Mesendoderm (in vitro differentiated cells): ENCODE results near the gene TFG.
A peak's percentile ranks its signal among the peaks of the same experiment; 100 is the strongest.

Source experiments
- DNase-seq: peaks from one replicate; pipeline ENCODE4 v3.0.0; 2013
- H2AK5ac ChIP-seq: 2 replicates; pipeline ENCODE4 v1.6.1; 2013; ENCODE audit warnings: low read length, inconsistent platforms
- H2BK120ac ChIP-seq: 2 replicates; pipeline ENCODE4 v1.6.1; 2013; ENCODE audit warnings: low read depth, mild to moderate bottlenecking, low read length, moderate library complexity, mixed read lengths
- H2BK15ac ChIP-seq: replicated peaks from 2 replicates; pipeline ENCODE4 v1.6.1; 2013; ENCODE audit warnings: low read depth, mild to moderate bottlenecking, moderate library complexity
- H2BK5ac ChIP-seq: 2 replicates; pipeline ENCODE4 v1.6.1; 2013; ENCODE audit warnings: low read length, inconsistent platforms
- H3K18ac ChIP-seq: 2 replicates; pipeline ENCODE4 v1.6.1; 2013; ENCODE audit warnings: mild to moderate bottlenecking, low read length, mixed read lengths
- H3K23ac ChIP-seq: one replicate; pipeline ENCODE4 v1.6.1; 2013; ENCODE audit warnings: low read length
- H3K27ac ChIP-seq: 2 replicates; pipeline ENCODE4 v1.5.1; 2013; ENCODE audit warnings: low read depth, mild to moderate bottlenecking, inconsistent platforms, low read length, moderate library complexity
- H3K27me3 ChIP-seq: 2 replicates; pipeline ENCODE4 v1.6.1; 2013; ENCODE audit warnings: low read length, control low read depth, mild to moderate bottlenecking, inconsistent platforms; ENCODE audit not compliant: insufficient read depth, poor library complexity
- H3K36me3 ChIP-seq: 2 replicates; pipeline ENCODE4 v1.6.1; 2013; ENCODE audit warnings: low read length, inconsistent platforms; ENCODE audit not compliant: control insufficient read depth, insufficient read depth
- H3K4ac ChIP-seq: one replicate; pipeline ENCODE4 v1.6.1; 2013; ENCODE audit warnings: low read depth, mild to moderate bottlenecking, low read length, moderate library complexity
- H3K4me1 ChIP-seq: 2 replicates; pipeline ENCODE4 v1.6.1; 2013; ENCODE audit warnings: low read depth, low read length, inconsistent platforms; ENCODE audit not compliant: control insufficient read depth
- H3K4me2 ChIP-seq: 2 replicates; pipeline ENCODE4 v1.6.1; 2013; ENCODE audit warnings: low read length
- H3K4me3 ChIP-seq: 2 replicates; pipeline ENCODE4 v1.5.1; 2013; ENCODE audit warnings: mild to moderate bottlenecking, low read length
- H3K56ac ChIP-seq: one replicate; pipeline ENCODE4 v1.6.1; 2013; ENCODE audit warnings: low read length
- H3K79me1 ChIP-seq: 2 replicates; pipeline ENCODE4 v1.6.1; 2013; ENCODE audit warnings: low read length, inconsistent platforms
- H3K79me2 ChIP-seq: 2 replicates; pipeline ENCODE4 v1.6.1; 2013; ENCODE audit warnings: mild to moderate bottlenecking, low read length; ENCODE audit not compliant: control insufficient read depth, insufficient read depth
- H3K9ac ChIP-seq: 2 replicates; pipeline ENCODE4 v1.6.1; 2013; ENCODE audit warnings: low read length, inconsistent platforms
- H4K5ac ChIP-seq: one replicate; pipeline ENCODE4 v1.6.1; 2013; ENCODE audit warnings: low read length
- H4K8ac ChIP-seq: one replicate; pipeline ENCODE4 v1.6.1; 2013; ENCODE audit warnings: low read depth, mild to moderate bottlenecking, control low read depth, low read length, moderate library complexity
- WGBS: extraction: QIAGEN DNeasy Blood & Tissue Kit; methylation state at CpG from one replicate; pipeline ENCODE4 v1.1.7; 2013; ENCODE audit warnings: low lambda C conversion rate, missing lambda C conversion rate; ENCODE audit not compliant: insufficient coverage; ENCODE audit errors: extremely low coverage; 5-methylcytosine and 5-hydroxymethylcytosine counted together

TFG gene

DNA sequence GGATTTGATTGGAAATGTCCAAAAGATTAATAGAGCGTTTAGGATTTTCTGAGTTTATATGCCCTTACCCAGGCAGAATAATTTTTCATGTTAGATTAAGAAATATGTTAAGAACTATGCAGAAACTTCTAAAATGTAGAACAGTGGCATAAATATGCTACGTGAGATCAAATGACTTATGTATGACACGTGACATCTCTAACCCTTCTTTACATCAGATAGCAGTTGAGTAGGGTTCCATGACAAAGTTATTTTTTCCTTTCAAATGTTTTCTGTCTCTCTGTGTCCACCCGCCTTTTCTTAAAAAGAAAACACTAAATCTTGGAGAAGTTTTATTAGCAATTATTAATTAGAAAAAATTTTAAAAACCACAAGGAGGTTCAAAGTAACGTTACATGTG lies 8.6 kb upstream of the TFG start:
- Histone ChIP-seq H2BK15ac (no peak overlapping the region), H4K8ac (no peak overlapping the region), H3K36me3 (no peaks in the 10 kb centered on the region), H3K4me2 (no peak overlapping the region), H2BK120ac (no peak overlapping the region), H3K27ac (no peak overlapping the region), H3K79me1 (no peaks in the 10 kb centered on the region), H3K9ac (no peak overlapping the region), H4K5ac (no peak overlapping the region), H3K4me1 (no peaks in the 10 kb centered on the region), H3K27me3 (no peaks in the 10 kb centered on the region), H2AK5ac (no peak overlapping the region), H3K4ac (no peak overlapping the region), H3K79me2 (no peaks in the 10 kb centered on the region), H2BK5ac (no peak overlapping the region), H3K23ac (no peak overlapping the region), H3K56ac (no peak overlapping the region), H3K4me3 (no peak overlapping the region), H3K18ac (no peak overlapping the region)
- no CpG with 5 or more reads among the region's 5 CpGs for WGBS
- no peak for DNase-seq

GRCh38 chr3:100702082-100702979 lies 7.0 kb upstream of the TFG start:
- no peak overlapping the region for H3K18ac ChIP-seq
- H3K56ac ChIP-seq: no peak overlapping the region
- no peak overlapping the region for H3K4me2 ChIP-seq
- H3K9ac ChIP-seq: no peak overlapping the region
- H2BK120ac ChIP-seq: no peak overlapping the region
- H3K4me3 ChIP-seq: no peak overlapping the region
- H2AK5ac ChIP-seq: no peak overlapping the region
- no peak overlapping the region for H3K23ac ChIP-seq
- no peak overlapping the region for H2BK15ac ChIP-seq
- no peak overlapping the region for H2BK5ac ChIP-seq
- no peaks in the 10 kb centered on the region for H3K36me3 ChIP-seq
- no peak overlapping the region for H4K8ac ChIP-seq
- no peaks in the 10 kb centered on the region for H3K27me3 ChIP-seq
- no peak overlapping the region for H4K5ac ChIP-seq
- DNase-seq: no peak
- no peaks in the 10 kb centered on the region for H3K79me2 ChIP-seq
- no CpG with 5 or more reads among the region's 4 CpGs for WGBS
- H3K4me1 ChIP-seq: no peaks in the 10 kb centered on the region
- H3K4ac ChIP-seq: no peak overlapping the region
- no peaks in the 10 kb centered on the region for H3K79me1 ChIP-seq
- H3K27ac ChIP-seq: no peak overlapping the region

- H3K27me3 ChIP-seq: no peaks in the 10 kb centered on the region
- H2BK15ac ChIP-seq: no peak overlapping the region
- no peak overlapping the region for H3K18ac ChIP-seq
- H3K56ac ChIP-seq: no peak overlapping the region
- no peaks in the 10 kb centered on the region for H3K79me1 ChIP-seq
- no peak overlapping the region for H3K23ac ChIP-seq
- no CpG with 5 or more reads among the region's 5 CpGs for WGBS
- H4K8ac ChIP-seq: no peak overlapping the region
- no peaks in the 10 kb centered on the region for H3K4me1 ChIP-seq
- H3K4ac ChIP-seq: no peak overlapping the region
- H3K36me3 ChIP-seq: no peaks in the 10 kb centered on the region
- no peak overlapping the region for H3K9ac ChIP-seq
- H3K27ac ChIP-seq: no peak overlapping the region
- no peak overlapping the region for H3K4me2 ChIP-seq
- no peaks in the 10 kb centered on the region for H3K79me2 ChIP-seq
- H3K4me3 ChIP-seq: no peak overlapping the region
- DNase-seq: no peak
- H2BK120ac ChIP-seq: no peak overlapping the region
- no peak overlapping the region for H2AK5ac ChIP-seq
- H2BK5ac ChIP-seq: no peak overlapping the region
- no peak overlapping the region for H4K5ac ChIP-seq
Observed at GRCh38 chr3:100702980-100703345, 6.3 kb upstream of the TFG start.

GRCh38 chr3:100703865-100704264 lies 5.4 kb upstream of the TFG start:
- WGBS: no CpG with 5 or more reads among the region's 4 CpGs
- no peak overlapping the region for H3K56ac ChIP-seq
- H2BK5ac ChIP-seq: no peak overlapping the region
- no peak overlapping the region for H3K27ac ChIP-seq
- H4K8ac ChIP-seq: no peak overlapping the region
- H3K9ac ChIP-seq: no peak overlapping the region
- peaks cover 2% of the 10 kb centered on the region for H3K4me1 ChIP-seq
- no peaks in the 10 kb centered on the region for H3K36me3 ChIP-seq
- H3K79me2 ChIP-seq: no peaks in the 10 kb centered on the region
- no peaks in the 10 kb centered on the region for H3K27me3 ChIP-seq
- H3K4ac ChIP-seq: no peak overlapping the region
- no peak overlapping the region for H2AK5ac ChIP-seq
- H2BK120ac ChIP-seq: no peak overlapping the region
- no peaks in the 10 kb centered on the region for H3K79me1 ChIP-seq
- H4K5ac ChIP-seq: no peak overlapping the region
- H3K4me3 ChIP-seq: no peak overlapping the region
- no peak for DNase-seq
- no peak overlapping the region for H3K23ac ChIP-seq
- H2BK15ac ChIP-seq: no peak overlapping the region
- no peak overlapping the region for H3K4me2 ChIP-seq
- H3K18ac ChIP-seq: no peak overlapping the region

GRCh38 chr3:100706365-100706764 lies 2.9 kb upstream of the TFG start:
- Histone ChIP-seq H2BK5ac (no peak overlapping the region), H3K4ac (no peak overlapping the region), H3K56ac (no peak overlapping the region), H3K23ac (no peak overlapping the region), H3K4me1 (peaks cover 2% of the 10 kb centered on the region), H2BK15ac (no peak overlapping the region), H3K9ac (no peak overlapping the region), H2BK120ac (no peak overlapping the region), H2AK5ac (no peak overlapping the region), H3K79me2 (peaks cover 14% of the 10 kb centered on the region), H3K4me3 (no peak overlapping the region), H3K27me3 (no peaks in the 10 kb centered on the region), H3K36me3 (no peaks in the 10 kb centered on the region), H4K5ac (no peak overlapping the region), H4K8ac (no peak overlapping the region), H3K18ac (no peak overlapping the region), H3K79me1 (peaks cover 5% of the 10 kb centered on the region), H3K27ac (no peak overlapping the region), H3K4me2 (no peak overlapping the region)
- no peak for DNase-seq
- WGBS: no CpG with 5 or more reads among the region's 3 CpGs

GRCh38 chr3:100708644-100708988 lies 678 bp upstream of the TFG start:
- no peaks in the 10 kb centered on the region for H3K36me3 ChIP-seq
- peak overlapping the region; percentile 47 for H3K56ac ChIP-seq
- DNase-seq: no peak
- H4K8ac ChIP-seq: no peak overlapping the region
- H3K9ac ChIP-seq: peak overlapping the region; percentile 53
- H3K79me1 ChIP-seq: peaks cover 5% of the 10 kb centered on the region
- no peak overlapping the region for H3K18ac ChIP-seq
- H3K4me1 ChIP-seq: peaks cover 9% of the 10 kb centered on the region
- WGBS: no CpG with 5 or more reads among the region's 3 CpGs
- H2BK5ac ChIP-seq: no peak overlapping the region
- no peak overlapping the region for H2BK120ac ChIP-seq
- no peak overlapping the region for H3K27ac ChIP-seq
- H3K4me3 ChIP-seq: no peak overlapping the region
- H2BK15ac ChIP-seq: no peak overlapping the region
- H3K4me2 ChIP-seq: peak overlapping the region; percentile 12
- peak overlapping the region; percentile 52 for H4K5ac ChIP-seq
- H3K27me3 ChIP-seq: no peaks in the 10 kb centered on the region
- no peak overlapping the region for H2AK5ac ChIP-seq
- peaks cover 31% of the 10 kb centered on the region for H3K79me2 ChIP-seq
- H3K4ac ChIP-seq: no peak overlapping the region
- H3K23ac ChIP-seq: no peak overlapping the region
